ENCODE results near the gene RNF103. TPM values are rescaled to one million over a fixed set of nuclear protein-coding genes. Genes with fewer than 3 reads are reported as not detected.
"Not testable (repeated sequence)": the region's sequence is repeated elsewhere in the genome, so short reads cannot be mapped to it uniquely, and the experiment has no call there.

The RNF103 gene, protein sequence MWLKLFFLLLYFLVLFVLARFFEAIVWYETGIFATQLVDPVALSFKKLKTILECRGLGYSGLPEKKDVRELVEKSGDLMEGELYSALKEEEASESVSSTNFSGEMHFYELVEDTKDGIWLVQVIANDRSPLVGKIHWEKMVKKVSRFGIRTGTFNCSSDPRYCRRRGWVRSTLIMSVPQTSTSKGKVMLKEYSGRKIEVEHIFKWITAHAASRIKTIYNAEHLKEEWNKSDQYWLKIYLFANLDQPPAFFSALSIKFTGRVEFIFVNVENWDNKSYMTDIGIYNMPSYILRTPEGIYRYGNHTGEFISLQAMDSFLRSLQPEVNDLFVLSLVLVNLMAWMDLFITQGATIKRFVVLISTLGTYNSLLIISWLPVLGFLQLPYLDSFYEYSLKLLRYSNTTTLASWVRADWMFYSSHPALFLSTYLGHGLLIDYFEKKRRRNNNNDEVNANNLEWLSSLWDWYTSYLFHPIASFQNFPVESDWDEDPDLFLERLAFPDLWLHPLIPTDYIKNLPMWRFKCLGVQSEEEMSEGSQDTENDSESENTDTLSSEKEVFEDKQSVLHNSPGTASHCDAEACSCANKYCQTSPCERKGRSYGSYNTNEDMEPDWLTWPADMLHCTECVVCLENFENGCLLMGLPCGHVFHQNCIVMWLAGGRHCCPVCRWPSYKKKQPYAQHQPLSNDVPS
- total RNA-seq (2014; rRNA removed; shearing (Covaris generic)), result 26.6 and 29.8 TPM in 2 replicates

DNA sequence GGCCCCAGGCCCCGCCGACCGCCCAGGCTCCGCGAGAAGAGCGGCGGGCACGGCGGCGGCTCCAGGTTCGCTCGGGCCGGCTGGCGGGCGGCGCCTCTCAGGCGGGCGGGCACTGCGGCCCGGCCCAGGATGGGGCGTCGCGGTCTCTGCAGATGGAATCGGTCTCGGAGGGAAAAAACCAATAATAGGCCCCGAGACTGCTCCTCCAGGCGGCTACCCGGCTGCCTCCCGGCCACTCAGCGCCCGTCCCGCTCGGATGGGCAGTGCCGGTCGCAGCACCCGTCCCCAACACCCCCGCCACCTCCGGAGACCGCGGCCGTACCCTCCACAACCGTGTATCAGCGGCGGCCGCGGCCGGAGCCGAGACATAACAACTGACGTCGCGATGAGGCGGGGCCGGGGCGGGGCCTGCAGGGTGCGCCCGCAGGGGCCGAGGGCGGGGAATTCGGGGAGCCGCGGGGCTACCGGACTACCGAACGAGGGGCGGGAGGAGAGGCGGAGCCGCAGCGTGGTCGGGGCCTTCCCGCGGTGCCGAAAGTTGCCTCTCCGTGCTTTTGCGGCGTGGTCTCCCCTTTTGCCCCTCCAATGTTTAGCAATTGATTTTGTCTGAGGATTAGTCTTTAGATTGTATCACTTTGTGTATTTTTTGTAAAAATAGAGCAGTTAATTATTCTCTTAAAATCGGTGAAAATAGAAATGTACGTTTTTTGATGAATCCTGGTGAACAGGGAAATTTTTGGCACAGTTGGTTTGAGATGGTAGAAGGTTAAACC lies at the start of gene RNF103:
TSS of gene RNF103 (minus strand) at position 372 of the 773 bp plus-strand sequence. CDS start 979 bp downstream, outside the sequence.
- peak; percentile 82 for DNase-seq (ENCODE audit: low spot score)

DNA sequence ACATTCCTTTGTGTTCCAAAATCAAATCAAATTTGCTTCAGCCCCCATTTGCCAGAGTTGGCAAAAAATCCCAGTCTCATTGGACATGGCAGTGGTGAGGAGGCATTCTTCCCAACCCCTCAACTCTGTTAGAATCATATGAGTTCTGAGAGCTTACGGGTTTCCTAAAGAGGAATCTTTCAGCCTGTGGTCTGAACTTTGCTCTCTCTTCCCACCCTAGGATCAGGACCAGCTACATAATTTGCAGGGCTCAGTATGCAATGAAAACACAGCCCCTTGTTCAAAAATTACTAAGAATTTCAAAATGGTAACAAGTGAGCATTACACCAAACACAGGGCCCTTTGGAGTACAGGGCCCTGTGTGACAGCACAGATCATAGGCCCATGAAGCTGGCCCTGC lies 49.3 kb upstream of the RNF103 start:
- no peak for DNase-seq (ENCODE audit: low spot score)

- DNase-seq (ENCODE audit: low spot score), result no peak
These were observed 48.4 kb upstream of the RNF103 start for GRCh38 chr2:86672027-86672545.

DNA sequence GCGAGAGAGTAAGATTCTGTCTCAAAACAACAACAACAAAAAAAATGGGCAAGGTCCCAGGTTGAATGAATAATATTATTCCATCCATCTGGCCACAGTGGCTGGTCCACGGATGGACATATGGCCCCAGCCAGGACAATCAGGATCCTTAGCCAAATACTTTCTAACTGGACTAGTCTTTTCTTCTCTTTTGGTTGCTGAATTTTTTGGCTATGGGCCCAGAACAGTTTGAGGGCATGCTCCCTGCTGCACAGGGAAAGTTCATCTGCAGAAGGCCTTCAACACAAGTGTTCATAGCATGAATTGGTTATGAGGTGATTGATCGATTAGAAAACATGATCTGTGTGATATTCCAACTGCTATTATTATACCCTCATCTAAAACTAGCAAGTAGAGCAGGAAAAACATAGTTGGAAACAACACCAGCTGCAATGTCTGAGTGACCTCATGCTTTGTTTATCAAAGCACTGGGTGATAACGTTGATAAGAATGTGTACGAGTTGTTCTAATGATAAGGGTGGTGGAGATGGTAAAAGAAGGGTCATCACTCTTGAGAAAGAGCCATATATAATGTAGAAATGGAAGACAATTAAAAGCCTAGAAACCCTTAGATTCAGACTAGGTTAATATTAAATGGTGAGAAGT lies 47.8 kb upstream of the RNF103 start:
- peak; percentile 13 for DNase-seq (ENCODE audit: low spot score)

GRCh38 chr2:86669323-86669722 lies 45.7 kb upstream of the RNF103 start:
- not testable (repeated sequence) for DNase-seq (ENCODE audit: low spot score)

- peak; percentile 13 for DNase-seq (ENCODE audit: low spot score)
These were observed 37.7 kb upstream of the RNF103 start for GRCh38 chr2:86661333-86661732.

DNA sequence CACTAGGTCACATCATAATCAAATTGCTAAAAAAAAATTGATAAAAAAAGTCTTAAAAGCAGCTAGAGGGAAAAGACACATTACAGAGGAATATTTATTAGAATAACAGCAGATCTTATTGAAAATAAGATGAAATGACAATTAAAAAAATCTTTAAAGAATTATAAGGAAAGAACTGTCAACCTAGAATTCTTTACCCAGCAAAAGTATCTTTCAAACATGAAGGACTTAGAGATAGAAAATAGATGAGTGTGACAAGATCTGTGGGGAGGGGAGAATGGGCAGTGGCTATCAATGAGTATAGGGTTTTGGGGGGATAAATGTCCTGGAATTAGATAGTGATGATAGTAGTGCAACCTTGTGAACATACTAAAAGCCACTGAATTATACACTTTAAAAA lies 26.5 kb upstream of the RNF103 start:
- DNase-seq (ENCODE audit: low spot score), result no peak

GRCh38 chr2:86649119-86649947 lies 25.7 kb upstream of the RNF103 start:
- DNase-seq (ENCODE audit: low spot score), result no peak

- no peak for DNase-seq (ENCODE audit: low spot score)
These were observed 25.0 kb upstream of the RNF103 start for GRCh38 chr2:86648681-86649080.

GRCh38 chr2:86646865-86647264 lies 23.2 kb upstream of the RNF103 start:
- DNase-seq (ENCODE audit: low spot score), result no peak

GRCh38 chr2:86646329-86646728 lies 22.7 kb upstream of the RNF103 start:
- no peak for DNase-seq (ENCODE audit: low spot score)

DNA sequence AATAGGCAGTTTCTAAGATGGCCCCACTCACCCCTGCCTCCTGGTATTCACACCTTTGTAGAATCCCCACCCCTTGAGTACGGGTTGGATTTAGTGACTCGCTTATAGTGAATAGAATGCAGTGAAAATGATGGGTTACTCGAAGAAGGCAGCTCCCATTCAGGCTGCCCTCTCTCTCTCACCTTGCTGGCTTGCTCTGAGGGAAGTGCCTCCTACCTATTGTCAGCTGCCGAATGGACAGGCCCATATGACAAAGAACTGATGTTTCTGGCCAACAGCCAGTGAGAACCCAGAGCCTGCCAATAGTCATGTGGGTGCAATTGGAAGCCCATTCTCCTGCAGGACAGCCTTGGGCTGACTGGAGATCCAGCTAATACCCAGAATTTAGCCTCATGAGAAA lies 22.1 kb upstream of the RNF103 start:
- DNase-seq (ENCODE audit: low spot score), result no peak

DNA sequence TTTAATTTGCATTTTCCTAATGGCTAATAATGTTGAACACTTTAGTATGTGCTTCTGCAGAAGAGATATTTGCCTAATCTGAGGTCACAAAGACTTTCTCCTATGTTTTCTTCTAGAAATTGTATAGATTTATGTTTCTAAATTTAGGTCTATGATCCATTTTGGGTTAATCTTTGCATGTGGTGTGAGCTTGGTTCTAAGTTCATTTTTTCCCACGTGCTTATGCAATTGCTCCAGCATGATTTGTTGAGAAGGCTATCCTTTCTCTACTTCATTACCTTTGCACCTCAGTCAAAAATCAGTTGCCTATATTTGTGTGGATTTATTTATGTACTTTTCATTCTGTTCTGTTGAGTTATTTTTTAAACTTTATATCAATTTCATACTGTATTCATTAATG lies 15.0 kb upstream of the RNF103 start:
- DNase-seq (ENCODE audit: low spot score), result no peak

DNA sequence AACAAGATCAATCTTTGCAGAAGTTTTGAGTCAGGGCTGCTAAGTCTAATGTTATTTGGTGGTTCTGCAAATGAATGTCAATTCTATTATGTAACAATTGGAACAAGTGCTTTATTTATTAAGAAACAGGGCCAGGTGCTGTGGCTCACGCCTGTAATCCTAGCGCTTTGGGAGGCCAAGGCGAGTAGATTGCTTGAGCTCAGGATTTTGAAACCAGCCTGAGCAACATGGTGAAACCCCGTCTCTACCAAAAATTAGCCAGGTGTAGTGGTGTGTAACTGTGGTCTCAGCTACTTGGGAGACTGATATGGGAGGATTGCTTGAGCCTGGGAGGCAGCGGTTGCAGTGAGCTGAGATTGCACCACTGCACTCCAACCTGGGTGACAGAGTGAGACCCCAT lies 13.2 kb upstream of the RNF103 start:
- DNase-seq (ENCODE audit: low spot score), result no peak

- DNase-seq (ENCODE audit: low spot score), result no peak
These were observed 10.7 kb upstream of the RNF103 start for GRCh38 chr2:86634352-86634751.

DNA sequence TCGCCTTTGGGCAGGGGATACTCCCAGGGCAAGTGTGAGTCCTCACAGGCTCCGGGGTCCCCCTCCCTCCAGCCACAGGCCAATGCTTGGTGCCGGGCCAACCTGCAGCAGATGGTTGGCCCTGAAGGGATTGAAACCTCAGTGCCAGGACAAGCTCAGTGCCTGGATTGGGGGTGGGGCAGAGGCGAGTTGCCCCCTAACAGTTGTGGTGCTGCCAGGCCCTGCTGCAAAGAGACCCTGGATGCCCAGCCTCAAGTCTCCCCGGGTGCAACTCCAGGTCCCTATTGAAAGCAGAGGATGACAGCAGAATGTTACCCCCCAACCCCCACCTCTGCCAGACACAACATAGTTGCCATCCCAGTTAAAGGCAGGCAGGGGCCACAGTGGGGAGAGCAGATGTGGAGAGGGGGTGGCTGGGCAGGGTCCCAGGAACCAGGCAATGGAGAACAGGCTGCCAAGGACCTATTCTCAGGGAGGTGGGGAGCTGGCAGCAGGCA lies 9.5 kb upstream of the RNF103 start:
- no peak for DNase-seq (ENCODE audit: low spot score)

DNA sequence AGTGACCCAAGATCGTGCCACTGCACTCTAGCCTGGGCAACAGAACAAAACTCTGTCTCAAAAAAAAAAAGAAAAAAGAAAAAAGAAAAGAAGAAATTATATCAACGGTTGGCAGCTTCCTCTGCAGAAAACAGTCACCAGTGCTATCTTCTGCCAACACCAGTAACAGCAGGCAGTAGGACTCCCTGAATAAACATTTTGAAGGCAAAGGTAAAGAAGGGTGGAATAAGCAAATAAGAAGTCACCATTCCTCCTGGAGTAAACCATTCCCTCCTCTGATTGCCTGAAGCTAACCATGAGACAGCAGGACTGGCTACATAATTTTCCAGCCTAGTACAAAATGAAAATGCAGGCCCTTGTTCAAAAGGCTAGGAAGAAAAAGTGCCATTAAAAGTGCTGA lies 9.0 kb upstream of the RNF103 start:
- DNase-seq (ENCODE audit: low spot score), result no peak

GRCh38 chr2:86631846-86632485 lies 8.3 kb upstream of the RNF103 start:
- DNase-seq (ENCODE audit: low spot score), result peak; percentile 14

DNA sequence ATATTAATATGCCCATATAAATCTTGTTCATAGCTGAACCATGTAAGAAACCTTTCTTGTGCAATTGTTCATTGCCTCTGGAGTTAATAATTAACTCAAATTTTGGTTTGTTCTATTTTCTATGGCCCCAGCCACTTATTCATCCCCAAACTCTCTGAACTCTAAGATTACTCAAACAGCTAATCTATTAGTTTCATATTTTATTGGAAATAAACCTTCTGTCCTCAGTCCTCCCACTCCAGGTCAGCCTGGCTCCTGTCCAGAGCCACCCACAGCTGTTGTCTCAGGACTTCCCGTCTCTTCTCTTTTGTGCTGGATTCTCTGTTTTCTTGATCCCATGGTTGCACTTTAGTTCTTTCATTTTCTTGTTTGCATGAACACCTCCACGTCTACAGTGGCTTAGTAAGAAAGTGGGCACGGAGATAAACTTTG lies 4.4 kb upstream of the RNF103 start:
- DNase-seq (ENCODE audit: low spot score), result no peak

DNA sequence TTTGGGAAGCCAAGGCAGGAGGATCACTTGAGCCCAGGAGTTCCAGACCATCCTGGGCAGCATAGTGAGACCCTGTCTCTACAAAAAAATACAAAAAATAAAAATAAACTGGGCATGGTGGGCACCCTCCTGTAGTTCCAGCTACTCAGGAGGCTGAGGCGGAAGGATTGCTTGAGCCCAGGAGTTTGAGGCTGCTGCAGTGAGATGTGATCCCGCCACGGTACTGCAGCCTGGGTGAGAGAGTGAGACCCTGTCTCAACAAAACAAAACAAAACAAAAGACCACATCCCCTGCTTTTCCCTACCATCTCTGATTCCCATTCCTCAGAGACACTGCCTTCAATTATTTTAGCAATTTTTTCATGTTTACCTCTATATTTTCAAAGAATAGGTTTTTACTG lies 3.9 kb upstream of the RNF103 start:
- DNase-seq (ENCODE audit: low spot score), result no peak

Data from A172 (cell line).